ENCODE measurements around the gene ABCC6. TPM values are rescaled to one million over a fixed set of nuclear protein-coding genes. Genes with fewer than 3 reads are reported as not detected.
"Not testable (repeated sequence)": the region's sequence is repeated elsewhere in the genome, so short reads cannot be mapped to it uniquely, and the experiment has no call there.

Gene ABCC6
- total RNA-seq, 2 experiments from 2014 or later = not detected

DNA sequence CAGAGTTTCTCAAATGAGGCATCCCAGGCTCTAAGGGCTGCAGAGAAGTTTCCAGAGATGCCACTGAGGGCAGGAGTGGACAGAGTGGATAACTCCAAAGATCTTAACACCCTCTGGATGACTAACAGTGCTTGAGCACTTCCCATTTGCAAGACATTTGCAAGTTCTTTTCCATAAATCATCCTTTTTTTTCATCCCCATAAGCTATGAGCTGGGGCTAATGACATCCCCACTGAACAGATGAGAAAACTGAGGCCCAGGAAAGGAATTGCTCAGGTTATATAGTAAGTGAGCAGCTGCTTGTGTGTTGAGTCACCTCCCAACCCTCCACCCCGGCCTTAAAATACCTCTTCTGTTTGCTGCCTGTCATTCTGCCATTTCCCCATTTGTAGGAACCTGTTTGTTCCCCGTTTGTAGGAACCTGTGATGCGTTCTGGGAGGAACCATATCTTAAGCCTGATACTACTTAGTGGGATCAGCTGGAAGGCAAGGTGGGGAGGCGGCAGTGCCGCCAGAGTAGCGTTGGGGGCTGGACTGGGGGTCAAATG is 15.4 kb downstream of the ABCC6 start:
- not testable (repeated sequence) for ATAC-seq (ENCODE audit: low read depth)

DNA sequence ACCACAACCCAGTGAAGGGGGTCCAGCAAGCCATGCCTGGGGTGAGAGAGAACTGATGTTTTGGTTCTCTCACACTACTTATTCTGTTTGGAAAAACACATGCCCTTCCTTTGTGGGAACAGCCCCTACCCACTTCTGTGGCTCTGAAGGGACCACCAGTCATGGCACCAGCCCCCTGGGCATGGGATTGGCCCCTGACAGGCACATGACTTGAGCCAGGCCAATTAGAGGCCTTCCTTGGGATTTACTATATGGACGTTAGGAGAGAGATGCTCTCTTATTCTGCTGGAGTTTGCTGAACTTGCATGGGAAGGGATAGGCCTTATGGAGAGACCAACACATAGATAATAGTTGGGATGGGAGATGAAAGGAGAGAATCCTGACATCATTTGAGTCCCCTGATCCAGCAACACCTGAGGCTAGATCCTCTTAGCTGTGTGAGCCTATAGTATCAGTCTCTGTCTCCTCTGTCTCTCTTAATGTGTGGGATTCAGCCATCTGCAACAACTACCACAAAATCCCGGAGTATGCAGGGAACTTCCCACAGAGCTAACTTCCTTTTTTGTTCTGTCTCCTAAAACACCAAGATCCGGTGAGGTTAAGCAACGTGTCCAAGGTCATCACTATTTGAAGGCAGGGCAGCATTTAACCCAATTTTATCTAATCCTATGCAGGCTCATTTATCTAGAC is 16.1 kb downstream of the ABCC6 start:
- POLR2A ChIA-PET; ATAC-seq (ENCODE audit: low read depth); H3K4me3 Mint-ChIP-seq; DNase-seq; H3K4me1 Mint-ChIP-seq; H3K27me3 Mint-ChIP-seq; H3K9me3 Mint-ChIP-seq; H3K36me3 Mint-ChIP-seq; H3K27ac Mint-ChIP-seq: not testable (repeated sequence)

More for the DNA sequence above, 15.4 kb downstream of the ABCC6 start:
- POLR2A ChIA-PET, H3K27ac Mint-ChIP-seq, H3K4me1 Mint-ChIP-seq, H3K36me3 Mint-ChIP-seq, DNase-seq, H3K9me3 Mint-ChIP-seq, H3K4me3 Mint-ChIP-seq, H3K27me3 Mint-ChIP-seq: not testable (repeated sequence)

GRCh38 chr16:16205864-16206263 is 17.4 kb downstream of the ABCC6 start:
- ATAC-seq (ENCODE audit: low read depth); POLR2A ChIA-PET: not testable (repeated sequence)

GRCh38 chr16:16204552-16204951 is 18.7 kb downstream of the ABCC6 start:
- H3K27me3 Mint-ChIP-seq; H3K9me3 Mint-ChIP-seq; H3K36me3 Mint-ChIP-seq; ATAC-seq (ENCODE audit: low read depth); DNase-seq; H3K4me3 Mint-ChIP-seq; POLR2A ChIA-PET; H3K27ac Mint-ChIP-seq; H3K4me1 Mint-ChIP-seq: not testable (repeated sequence)

More at GRCh38 chr16:16205864-16206263, 17.4 kb downstream of the ABCC6 start:
- not testable (repeated sequence) for H3K27ac Mint-ChIP-seq, H3K9me3 Mint-ChIP-seq, H3K4me1 Mint-ChIP-seq, H3K27me3 Mint-ChIP-seq, DNase-seq, H3K4me3 Mint-ChIP-seq, H3K36me3 Mint-ChIP-seq

DNA sequence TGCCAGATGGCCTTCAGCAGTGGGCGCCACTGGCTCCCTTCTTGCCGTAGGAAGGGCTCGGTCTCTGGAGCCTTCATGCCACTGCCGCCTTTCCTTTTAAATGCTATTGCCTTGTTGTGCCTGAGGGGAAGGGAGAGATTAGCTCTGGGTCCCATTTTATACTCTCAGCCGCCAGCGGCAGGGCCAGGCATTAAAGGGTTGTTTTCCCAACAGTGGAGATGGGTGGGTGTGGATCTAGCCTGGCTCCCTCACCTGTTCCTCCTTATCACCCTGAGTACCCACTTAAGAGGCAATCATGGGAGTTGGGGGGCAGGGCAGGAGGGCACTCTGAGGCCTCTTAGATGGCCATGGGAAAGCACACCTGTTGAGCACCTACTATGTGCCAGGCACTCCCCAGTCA is 19.8 kb downstream of the ABCC6 start:
- H3K4me1 Mint-ChIP-seq; DNase-seq; H3K27me3 Mint-ChIP-seq; H3K9me3 Mint-ChIP-seq; H3K36me3 Mint-ChIP-seq; POLR2A ChIA-PET; H3K27ac Mint-ChIP-seq; ATAC-seq (ENCODE audit: low read depth); H3K4me3 Mint-ChIP-seq: not testable (repeated sequence)

GRCh38 chr16:16202400-16203143 is 20.7 kb downstream of the ABCC6 start:
- DNase-seq, H3K27me3 Mint-ChIP-seq, H3K4me3 Mint-ChIP-seq, H3K4me1 Mint-ChIP-seq, H3K36me3 Mint-ChIP-seq, H3K27ac Mint-ChIP-seq, H3K9me3 Mint-ChIP-seq, POLR2A ChIA-PET: not testable (repeated sequence)
- peak; percentile 59 for ATAC-seq (ENCODE audit: low read depth)

GRCh38 chr16:16201880-16202279 is 21.4 kb downstream of the ABCC6 start:
- H3K9me3 Mint-ChIP-seq; ATAC-seq (ENCODE audit: low read depth); DNase-seq; H3K36me3 Mint-ChIP-seq; H3K27me3 Mint-ChIP-seq; H3K4me3 Mint-ChIP-seq; POLR2A ChIA-PET; H3K27ac Mint-ChIP-seq; H3K4me1 Mint-ChIP-seq: not testable (repeated sequence)

GRCh38 chr16:16200391-16200790 is 22.9 kb downstream of the ABCC6 start:
- ATAC-seq (ENCODE audit: low read depth); H3K9me3 Mint-ChIP-seq; H3K27ac Mint-ChIP-seq; DNase-seq; H3K27me3 Mint-ChIP-seq; H3K4me3 Mint-ChIP-seq; H3K36me3 Mint-ChIP-seq; H3K4me1 Mint-ChIP-seq; POLR2A ChIA-PET: not testable (repeated sequence)

GRCh38 chr16:16199428-16199827 is 23.9 kb downstream of the ABCC6 start:
- H3K9me3 Mint-ChIP-seq; DNase-seq; H3K4me1 Mint-ChIP-seq; H3K27ac Mint-ChIP-seq; ATAC-seq (ENCODE audit: low read depth); H3K36me3 Mint-ChIP-seq; POLR2A ChIA-PET; H3K27me3 Mint-ChIP-seq; H3K4me3 Mint-ChIP-seq: not testable (repeated sequence)

DNA sequence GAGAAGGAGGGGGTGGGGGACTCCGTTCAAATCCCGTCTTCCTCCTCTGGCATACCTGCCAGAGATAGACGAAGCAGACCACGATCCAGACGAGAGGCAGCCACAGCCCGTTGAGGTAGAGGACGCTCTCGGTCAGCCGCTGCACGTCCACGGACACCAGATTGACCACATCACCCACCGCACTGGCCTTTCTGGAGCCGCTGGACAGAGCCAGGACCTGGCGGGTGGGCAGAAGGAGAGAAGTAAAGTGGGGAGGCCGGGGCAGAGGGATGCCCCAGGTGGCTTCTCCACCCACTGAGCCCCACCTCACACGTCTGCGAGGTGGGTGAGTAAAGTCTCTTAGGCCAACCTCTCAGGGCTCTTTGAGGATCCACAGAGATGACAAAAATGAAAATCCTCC is 25.3 kb downstream of the ABCC6 start:
- POLR2A ChIA-PET = no interaction called here
- Mint-ChIP-seq H3K4me1 (peaks cover 4% of the 10 kb centered on the region), H3K9me3 (no peaks in the 10 kb centered on the region), H3K27ac (no peak overlapping the region), H3K27me3 (peaks cover 3% of the 10 kb centered on the region), H3K36me3 (no peaks in the 10 kb centered on the region), H3K4me3 (no peak overlapping the region)
- ATAC-seq (ENCODE audit: low read depth) = no peak
- DNase-seq = no peak

DNA sequence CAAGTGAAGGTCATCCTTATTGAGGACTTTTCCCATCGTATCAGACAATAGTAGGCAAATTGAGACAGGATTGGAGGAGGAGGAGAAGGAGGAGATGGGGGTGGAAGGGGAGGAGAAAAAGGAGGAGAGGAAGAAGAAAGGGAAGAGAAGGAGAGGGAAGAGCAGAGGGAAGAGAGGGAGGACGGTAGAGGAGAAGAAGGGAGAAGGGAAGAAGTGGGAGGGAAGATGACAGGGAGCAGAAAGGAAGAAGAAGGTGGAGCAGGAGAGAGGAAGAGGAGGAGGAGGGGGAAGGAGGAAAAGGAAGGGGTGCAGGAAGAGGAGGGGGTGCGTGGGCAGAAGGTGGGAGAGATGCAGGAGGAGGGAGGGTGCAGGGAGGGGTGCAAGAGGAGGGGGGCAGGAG is 26.0 kb downstream of the ABCC6 start:
- ATAC-seq (ENCODE audit: low read depth) (no peak), DNase-seq (no peak)
- Mint-ChIP-seq H3K36me3 (no peaks in the 10 kb centered on the region), H3K4me3 (no peak overlapping the region), H3K27ac (no peak overlapping the region), H3K9me3 (no peaks in the 10 kb centered on the region), H3K4me1 (peaks cover 4% of the 10 kb centered on the region), H3K27me3 (peaks cover 3% of the 10 kb centered on the region)
- POLR2A ChIA-PET = no interaction called here

- no peak overlapping the region for H3K27ac Mint-ChIP-seq
- no peaks in the 10 kb centered on the region for H3K36me3 Mint-ChIP-seq
- no peaks in the 10 kb centered on the region for H3K9me3 Mint-ChIP-seq
- H3K4me3 Mint-ChIP-seq = no peak overlapping the region
- H3K4me1 Mint-ChIP-seq = peaks cover 4% of the 10 kb centered on the region
- ATAC-seq (ENCODE audit: low read depth) (no peak), DNase-seq (no peak)
- H3K27me3 Mint-ChIP-seq = peaks cover 3% of the 10 kb centered on the region
- POLR2A ChIA-PET = no interaction called here
Observed at GRCh38 chr16:16196099-16196498, 27.2 kb downstream of the ABCC6 start.

GRCh38 chr16:16191493-16192167 is 31.7 kb downstream of the ABCC6 start:
- POLR2A ChIA-PET = no interaction called here
- Mint-ChIP-seq H3K9me3 (no peaks in the 10 kb centered on the region), H3K4me3 (no peak overlapping the region), H3K36me3 (no peaks in the 10 kb centered on the region), H3K4me1 (no peaks in the 10 kb centered on the region), H3K27me3 (peaks cover 3% of the 10 kb centered on the region), H3K27ac (no peak overlapping the region)
- ATAC-seq (ENCODE audit: low read depth) (no peak), DNase-seq (no peak)

DNA sequence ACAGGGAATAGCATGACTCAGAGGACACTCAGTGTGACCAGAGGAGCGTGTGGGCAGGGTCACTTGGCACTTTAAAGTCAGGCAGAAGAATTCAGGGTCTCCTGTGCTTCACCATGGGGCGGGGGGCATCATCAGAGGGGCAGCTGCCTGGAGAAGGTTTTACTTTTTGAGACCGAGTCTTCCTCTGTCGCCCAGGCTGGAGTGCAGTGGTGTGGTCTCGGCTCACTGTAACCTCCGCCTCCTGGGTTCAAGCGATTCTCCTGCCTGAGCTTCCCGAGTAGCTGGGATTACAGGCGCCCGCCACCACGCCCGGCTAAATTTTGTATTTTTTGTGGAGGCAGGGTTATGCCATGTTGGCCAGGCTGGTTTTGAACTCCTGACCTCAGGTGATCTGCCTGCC is 32.3 kb downstream of the ABCC6 start:
- H3K27me3 Mint-ChIP-seq; H3K27ac Mint-ChIP-seq; POLR2A ChIA-PET; H3K9me3 Mint-ChIP-seq; H3K4me3 Mint-ChIP-seq; ATAC-seq (ENCODE audit: low read depth); H3K4me1 Mint-ChIP-seq; DNase-seq; H3K36me3 Mint-ChIP-seq: not testable (repeated sequence)

Data from activated naive CD8-positive, alpha-beta T cell treated with anti-CD3 and anti-CD28 coated beads, Interleukin-2, amount 10 ng/mL, durations not matched to agents 7 days and 5 days (primary cell).